SK-N-SH treated with all-trans-retinoic acid at 6 μM for 48 hours (cell line): Measurements from ENCODE around the gene RAB3GAP2.

Experiments used
- ARNTL ChIP-seq: fragments of 450-650 bp; formaldehyde crosslinking; IDR thresholded peaks from 2 replicates; pipeline ENCODE4 v1.5.0; 2020; ENCODE audit warnings: low read depth, mild to moderate bottlenecking, moderate library complexity, borderline replicate concordance
- ISL1 ChIP-seq: fragments of 250-450 bp; sonication (Bioruptor Pico); IDR thresholded peaks from 2 replicates; pipeline ENCODE4 v2.1.2; 2022; ENCODE audit warnings: mild to moderate bottlenecking, moderate library complexity
- RARB ChIP-seq: fragments of 250-450 bp; sonication (Bioruptor Pico); IDR thresholded peaks from 2 replicates; pipeline ENCODE4 v1.8.0; 2021; ENCODE audit warnings: mild to moderate bottlenecking, moderate library complexity
- SNAI2 ChIP-seq: fragments of 250-450 bp; sonication (Bioruptor Pico); IDR thresholded peaks from 2 replicates; pipeline ENCODE4 v1.5.0; 2020; ENCODE audit warnings: mild to moderate bottlenecking, moderate library complexity
- TCF4 ChIP-seq: fragments of 250-450 bp; sonication (Bioruptor Pico); IDR thresholded peaks from 2 replicates; pipeline ENCODE4 v1.8.0; 2021; ENCODE audit warnings: mild to moderate bottlenecking, moderate library complexity, borderline replicate concordance
- TOX ChIP-seq: fragments of 250-450 bp; sonication (Bioruptor Pico); IDR thresholded peaks from 2 replicates; pipeline ENCODE4 v1.8.0; 2021; ENCODE audit warnings: mild to moderate bottlenecking, moderate library complexity, borderline replicate concordance
- ZFP3 ChIP-seq: fragments of 250-450 bp; sonication (Bioruptor Pico); IDR thresholded peaks from 2 replicates; pipeline ENCODE4 v1.5.0; 2020; ENCODE audit warnings: mild to moderate bottlenecking, moderate library complexity
- ZFP30 ChIP-seq: fragments of 450-650 bp; formaldehyde crosslinking; IDR thresholded peaks from 2 replicates; pipeline ENCODE4 v1.5.0; 2022; ENCODE audit warnings: mild to moderate bottlenecking, moderate library complexity
- ZNF565 ChIP-seq: fragments of 450-650 bp; formaldehyde crosslinking; conservative IDR thresholded peaks from 2 replicates; pipeline ENCODE4 v1.5.0; 2020; ENCODE audit warnings: low read depth, mild to moderate bottlenecking, moderate library complexity
- ZNF8 ChIP-seq: fragments of 450-650 bp; formaldehyde crosslinking; IDR thresholded peaks from 2 replicates; pipeline ENCODE4 v1.5.0; 2020; ENCODE audit warnings: mild to moderate bottlenecking, moderate library complexity
- TF ChIP-seq, protein P1 (sequence below): fragments of 250-450 bp; sonication (Bioruptor Pico); IDR thresholded peaks from 2 replicates; pipeline ENCODE4 v1.8.0; 2020; ENCODE audit warnings: mild to moderate bottlenecking, moderate library complexity, borderline replicate concordance
- TF ChIP-seq, protein P2 (sequence below): fragments of 250-450 bp; sonication (Bioruptor Pico); IDR thresholded peaks from 2 replicates; pipeline ENCODE4 v1.8.0; 2021; ENCODE audit warnings: low read depth, mild to moderate bottlenecking, moderate library complexity, borderline replicate concordance
- TF ChIP-seq, protein P3 (sequence below): fragments of 250-450 bp; sonication (Bioruptor Pico); IDR thresholded peaks from 2 replicates; pipeline ENCODE4 v1.5.1; 2021; ENCODE audit warnings: mild to moderate bottlenecking, moderate library complexity

DNA sequence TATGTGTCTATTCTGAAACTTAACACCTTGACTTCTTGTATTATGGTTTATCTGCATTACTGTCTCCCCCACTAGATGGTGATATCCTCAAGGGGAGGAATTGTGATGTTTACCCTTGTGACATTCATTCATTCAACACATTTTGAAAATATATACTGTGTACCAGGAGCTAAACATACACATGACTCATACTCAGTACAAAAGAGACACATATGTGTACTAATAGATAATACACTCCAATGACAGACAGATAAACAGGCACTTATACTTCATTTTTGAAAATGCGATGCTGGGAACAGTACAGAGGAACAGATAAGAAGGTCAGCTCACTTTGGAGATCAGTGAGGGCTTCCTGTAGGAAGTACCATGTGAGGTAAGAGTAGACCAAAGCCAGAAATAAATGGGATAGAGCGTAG, 8.9 kb upstream of the RAB3GAP2 start:
- TF ChIP-seq ZFP30 (CRISPR knock-in tag) (no peak), ZNF8 (no peak), ARNTL (CRISPR knock-in tag) (no peak), RARB (CRISPR knock-in tag) (no peak; the same call in 1 of the 2 replicates), ISL1 (no peak), TOX (CRISPR knock-in tag) (no peak), ZFP3 (no peak), SNAI2 (no peak), ZNF565 (no peak), TCF4 (CRISPR knock-in tag) (no peak)
- TF ChIP-seq, protein P1, sequence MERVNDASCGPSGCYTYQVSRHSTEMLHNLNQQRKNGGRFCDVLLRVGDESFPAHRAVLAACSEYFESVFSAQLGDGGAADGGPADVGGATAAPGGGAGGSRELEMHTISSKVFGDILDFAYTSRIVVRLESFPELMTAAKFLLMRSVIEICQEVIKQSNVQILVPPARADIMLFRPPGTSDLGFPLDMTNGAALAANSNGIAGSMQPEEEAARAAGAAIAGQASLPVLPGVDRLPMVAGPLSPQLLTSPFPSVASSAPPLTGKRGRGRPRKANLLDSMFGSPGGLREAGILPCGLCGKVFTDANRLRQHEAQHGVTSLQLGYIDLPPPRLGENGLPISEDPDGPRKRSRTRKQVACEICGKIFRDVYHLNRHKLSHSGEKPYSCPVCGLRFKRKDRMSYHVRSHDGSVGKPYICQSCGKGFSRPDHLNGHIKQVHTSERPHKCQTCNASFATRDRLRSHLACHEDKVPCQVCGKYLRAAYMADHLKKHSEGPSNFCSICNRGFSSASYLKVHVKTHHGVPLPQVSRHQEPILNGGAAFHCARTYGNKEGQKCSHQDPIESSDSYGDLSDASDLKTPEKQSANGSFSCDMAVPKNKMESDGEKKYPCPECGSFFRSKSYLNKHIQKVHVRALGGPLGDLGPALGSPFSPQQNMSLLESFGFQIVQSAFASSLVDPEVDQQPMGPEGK (CRISPR knock-in tag) = no peak
- TF ChIP-seq, protein P2, sequence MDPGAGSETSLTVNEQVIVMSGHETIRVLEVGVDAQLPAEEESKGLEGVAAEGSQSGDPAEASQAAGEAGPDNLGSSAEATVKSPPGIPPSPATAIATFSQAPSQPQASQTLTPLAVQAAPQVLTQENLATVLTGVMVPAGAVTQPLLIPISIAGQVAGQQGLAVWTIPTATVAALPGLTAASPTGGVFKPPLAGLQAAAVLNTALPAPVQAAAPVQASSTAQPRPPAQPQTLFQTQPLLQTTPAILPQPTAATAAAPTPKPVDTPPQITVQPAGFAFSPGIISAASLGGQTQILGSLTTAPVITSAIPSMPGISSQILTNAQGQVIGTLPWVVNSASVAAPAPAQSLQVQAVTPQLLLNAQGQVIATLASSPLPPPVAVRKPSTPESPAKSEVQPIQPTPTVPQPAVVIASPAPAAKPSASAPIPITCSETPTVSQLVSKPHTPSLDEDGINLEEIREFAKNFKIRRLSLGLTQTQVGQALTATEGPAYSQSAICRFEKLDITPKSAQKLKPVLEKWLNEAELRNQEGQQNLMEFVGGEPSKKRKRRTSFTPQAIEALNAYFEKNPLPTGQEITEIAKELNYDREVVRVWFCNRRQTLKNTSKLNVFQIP (CRISPR knock-in tag) = no peak
- TF ChIP-seq, protein P3, sequence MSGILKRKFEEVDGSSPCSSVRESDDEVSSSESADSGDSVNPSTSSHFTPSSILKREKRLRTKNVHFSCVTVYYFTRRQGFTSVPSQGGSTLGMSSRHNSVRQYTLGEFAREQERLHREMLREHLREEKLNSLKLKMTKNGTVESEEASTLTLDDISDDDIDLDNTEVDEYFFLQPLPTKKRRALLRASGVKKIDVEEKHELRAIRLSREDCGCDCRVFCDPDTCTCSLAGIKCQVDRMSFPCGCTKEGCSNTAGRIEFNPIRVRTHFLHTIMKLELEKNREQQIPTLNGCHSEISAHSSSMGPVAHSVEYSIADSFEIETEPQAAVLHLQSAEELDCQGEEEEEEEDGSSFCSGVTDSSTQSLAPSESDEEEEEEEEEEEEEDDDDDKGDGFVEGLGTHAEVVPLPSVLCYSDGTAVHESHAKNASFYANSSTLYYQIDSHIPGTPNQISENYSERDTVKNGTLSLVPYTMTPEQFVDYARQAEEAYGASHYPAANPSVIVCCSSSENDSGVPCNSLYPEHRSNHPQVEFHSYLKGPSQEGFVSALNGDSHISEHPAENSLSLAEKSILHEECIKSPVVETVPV (CRISPR knock-in tag) = no peak
